Stimulated activated CD4-positive, alpha-beta T cell treated with anti-CD3 and anti-CD28 coated beads, Interleukin-2, amount 100 ng/mL, for 24 hours (primary cell): ENCODE measurements around the gene UNC93B1.

Source experiments
- DNase-seq, 2 donors: peaks; one replicate each; pipeline ENCODE4 v3.0.0-alpha.2; 2020

Gene UNC93B1

GRCh38 chr11:68003846-68004550, at the start of gene UNC93B1:
Gene UNC93B1 (minus strand): TSS chr11:68004097. CDS start chr11:68004043, 54 bp downstream.
- peak; percentile 82 to 88 for DNase-seq

- DNase-seq: no peak
Observed at GRCh38 chr11:68053117-68053516, 49.2 kb upstream of the UNC93B1 start.

GRCh38 chr11:68052137-68052873, 48.4 kb upstream of the UNC93B1 start:
- DNase-seq: no peak

- DNase-seq: no peak
Observed at GRCh38 chr11:68051191-68052136, 47.6 kb upstream of the UNC93B1 start.

GRCh38 chr11:68050371-68050841, 46.5 kb upstream of the UNC93B1 start:
- DNase-seq: no peak

GRCh38 chr11:68049509-68050370, 45.8 kb upstream of the UNC93B1 start:
- no peak for DNase-seq

- no peak for DNase-seq
Observed at GRCh38 chr11:68048681-68049508, 45.0 kb upstream of the UNC93B1 start.

- DNase-seq: no peak
Observed at GRCh38 chr11:68047437-68048290, 43.8 kb upstream of the UNC93B1 start.

- DNase-seq: no peak
Observed at GRCh38 chr11:68044898-68045351, 41.0 kb upstream of the UNC93B1 start.

GRCh38 chr11:68044145-68044813, 40.4 kb upstream of the UNC93B1 start:
- DNase-seq: no peak

GRCh38 chr11:68043349-68044144, 39.6 kb upstream of the UNC93B1 start:
- no peak for DNase-seq

- no peak for DNase-seq
Observed at GRCh38 chr11:68043029-68043348, 39.1 kb upstream of the UNC93B1 start.

- DNase-seq: no peak
Observed at GRCh38 chr11:68042219-68043028, 38.5 kb upstream of the UNC93B1 start.

- no peak for DNase-seq
Observed at GRCh38 chr11:68041617-68042218, 37.8 kb upstream of the UNC93B1 start.

- DNase-seq: no peak
Observed at GRCh38 chr11:68040957-68041591, 37.2 kb upstream of the UNC93B1 start.

- DNase-seq: peak; percentile 47 to 64
Observed at GRCh38 chr11:68040101-68040956, 36.4 kb upstream of the UNC93B1 start.
